HG03064 (cell line): ENCODE results near the gene HCRTR1.
"Not testable (repeated sequence)": the region's sequence is repeated elsewhere in the genome, so short reads cannot be mapped to it uniquely, and the experiment has no call there.

Experiments
- ATAC-seq: cut with Tn5 transposase; IDR thresholded peaks from one replicate; pipeline ENCODE4 v1.9.1; 2021; ENCODE audit warnings: low read depth; ENCODE audit not compliant: unreplicated experiment

The HCRTR1 gene

DNA sequence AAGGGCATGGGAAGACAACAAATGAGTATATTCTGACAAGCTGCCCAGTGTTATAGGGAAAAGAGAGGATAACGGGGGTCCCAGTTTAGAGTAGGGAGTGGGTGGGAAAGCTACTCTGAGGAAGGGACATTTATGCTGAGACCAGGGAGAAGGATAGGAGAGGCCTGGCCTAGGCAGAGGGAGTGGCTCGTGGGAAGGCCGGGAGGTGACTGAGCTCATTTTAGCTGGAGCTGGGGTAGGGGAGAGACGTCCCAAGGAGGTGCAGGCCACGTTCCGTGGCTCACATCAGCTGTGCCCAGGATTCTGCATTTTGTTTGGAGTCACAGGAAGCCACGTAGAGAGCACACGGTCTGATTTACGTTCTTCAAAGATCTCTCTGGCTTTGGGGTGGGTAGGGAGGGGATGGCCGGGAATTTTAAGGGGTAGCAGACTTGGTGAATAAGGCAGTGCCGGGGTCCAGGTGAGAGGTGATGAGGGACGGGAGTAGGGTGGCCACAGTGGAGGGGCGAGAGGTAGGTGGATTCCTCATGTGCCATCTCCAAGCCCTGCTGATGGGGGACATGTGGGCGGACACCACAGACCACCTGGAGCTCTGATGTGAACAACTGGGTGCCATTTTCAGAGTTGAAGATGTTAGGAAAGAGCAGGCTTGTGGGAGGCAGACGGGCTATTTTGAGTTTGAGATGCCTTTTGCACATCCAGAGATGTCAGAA is 36.4 kb upstream of the HCRTR1 start:
- no peak for ATAC-seq

DNA sequence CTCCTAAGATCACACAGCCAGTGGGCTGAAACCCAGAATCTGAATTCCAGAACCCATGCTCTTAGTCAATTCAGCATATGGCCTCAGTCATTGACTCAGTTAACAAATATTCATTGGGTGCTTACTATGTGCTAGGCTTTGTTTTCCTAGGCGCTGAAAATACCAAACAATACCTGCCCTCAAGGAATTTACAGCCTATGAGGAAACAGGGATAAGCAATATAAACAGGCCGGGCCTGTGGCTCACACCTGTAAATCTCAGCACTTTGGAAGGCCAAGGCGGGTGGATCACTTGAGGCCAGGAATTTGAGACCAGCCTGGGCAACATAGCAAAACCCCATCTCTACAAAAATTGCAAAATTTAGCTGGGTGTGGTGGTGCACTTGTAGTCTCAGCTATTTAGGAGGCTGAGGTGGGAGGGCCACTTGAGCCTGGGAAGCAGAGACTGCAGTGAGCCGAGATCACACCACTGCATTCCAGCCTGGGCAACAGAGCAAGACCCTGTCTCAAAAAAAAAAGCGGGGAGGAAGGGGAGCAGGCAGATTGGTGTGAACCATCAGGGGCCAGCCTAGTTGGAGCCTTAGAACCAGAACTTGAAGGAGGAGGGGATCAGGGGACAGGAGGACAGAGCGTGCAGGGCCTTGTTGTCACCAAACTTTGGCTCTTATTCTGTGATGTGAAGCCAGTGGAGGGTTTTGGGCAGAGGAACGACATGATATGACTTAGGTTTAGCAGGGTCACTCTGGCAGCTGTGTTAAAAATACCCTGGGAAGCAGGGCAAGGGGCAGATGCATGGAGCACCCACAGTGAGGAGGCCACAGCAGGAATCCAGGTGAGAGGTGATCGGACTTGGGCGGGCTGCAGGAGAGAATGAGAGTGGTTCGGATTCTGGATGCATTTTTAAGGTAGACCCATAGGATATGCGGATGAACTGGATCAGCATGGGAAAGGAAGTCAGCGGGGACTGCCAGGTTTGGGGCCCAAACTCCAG is 35.4 kb upstream of the HCRTR1 start:
- no peak for ATAC-seq

DNA sequence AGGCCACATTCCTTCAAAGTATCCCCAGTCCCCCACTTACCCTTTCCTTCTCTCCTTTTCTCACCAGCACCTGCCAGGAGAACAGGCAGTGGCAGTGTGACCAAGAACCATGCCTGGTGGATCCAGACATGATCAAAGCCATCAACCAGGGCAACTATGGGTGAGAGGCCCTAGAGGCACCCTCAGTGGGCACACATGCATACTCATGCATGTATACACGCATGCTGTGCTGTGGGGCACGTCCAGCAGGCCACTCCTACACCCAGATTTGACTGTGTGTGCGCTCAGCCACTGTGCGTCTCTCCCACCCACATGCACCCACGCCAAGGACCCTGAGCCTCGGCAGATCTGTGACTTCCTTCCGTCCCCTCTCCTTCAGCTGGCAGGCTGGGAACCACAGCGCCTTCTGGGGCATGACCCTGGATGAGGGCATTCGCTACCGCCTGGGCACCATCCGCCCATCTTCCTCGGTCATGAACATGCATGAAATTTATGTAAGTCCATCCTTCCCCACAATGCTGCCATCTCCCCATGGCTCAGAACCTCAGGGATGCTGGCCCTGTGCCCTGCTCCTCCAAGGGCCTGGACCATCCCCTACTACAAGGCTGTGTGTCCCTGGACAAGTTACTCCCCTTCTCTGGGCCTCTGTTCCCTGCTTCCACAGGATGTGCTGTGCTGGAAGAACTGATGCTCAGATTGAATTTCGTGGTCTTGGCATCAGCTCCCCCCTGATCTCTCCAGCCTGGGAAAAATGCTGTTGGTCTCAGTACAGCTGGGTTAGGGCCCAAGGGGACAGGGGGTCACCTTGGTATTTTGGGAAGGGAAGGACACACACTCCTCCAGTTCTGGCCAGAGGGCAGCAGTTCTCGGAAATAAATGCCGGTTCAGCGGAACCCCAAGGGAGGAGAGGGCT is 34.2 kb upstream of the HCRTR1 start:
- ATAC-seq = no peak

DNA sequence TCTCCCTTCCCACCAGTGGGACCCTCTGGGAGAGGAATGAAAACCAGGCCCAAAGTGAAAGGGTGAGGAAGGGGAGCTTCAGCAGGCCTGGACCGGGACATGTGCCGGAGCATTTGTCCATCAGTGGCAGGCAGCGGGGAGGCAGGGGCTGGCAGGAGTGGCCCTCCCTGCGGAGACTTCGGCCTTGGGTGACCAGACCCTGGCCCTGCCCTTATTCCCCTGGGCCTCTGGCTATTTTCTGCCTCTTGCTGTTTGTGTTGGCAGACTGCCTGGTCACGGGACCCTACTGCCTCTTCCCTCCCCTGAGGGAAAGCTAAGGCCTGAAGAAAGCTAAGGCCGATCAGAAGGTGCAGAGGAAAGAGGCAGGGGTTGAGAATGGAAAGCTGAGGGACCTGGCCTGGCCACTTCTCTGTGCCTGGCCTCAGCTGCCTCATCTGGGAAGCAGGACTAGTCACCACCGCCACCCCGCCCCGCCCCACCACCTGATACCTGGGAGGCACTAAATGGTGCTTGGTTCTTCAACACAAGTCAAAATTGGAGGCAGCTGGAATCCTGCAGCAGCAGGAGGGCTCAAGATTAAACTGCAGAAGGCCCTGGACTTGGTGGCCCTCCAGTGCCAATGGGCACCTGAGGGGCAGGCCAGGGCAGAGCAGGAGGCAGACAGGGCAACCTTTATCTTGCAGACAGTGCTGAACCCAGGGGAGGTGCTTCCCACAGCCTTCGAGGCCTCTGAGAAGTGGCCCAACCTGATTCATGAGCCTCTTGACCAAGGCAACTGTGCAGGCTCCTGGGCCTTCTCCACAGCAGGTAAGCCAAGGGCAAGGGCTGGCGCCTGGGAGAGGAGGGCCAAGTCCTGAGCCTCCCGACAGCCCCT is 33.3 kb upstream of the HCRTR1 start:
- no peak for ATAC-seq

DNA sequence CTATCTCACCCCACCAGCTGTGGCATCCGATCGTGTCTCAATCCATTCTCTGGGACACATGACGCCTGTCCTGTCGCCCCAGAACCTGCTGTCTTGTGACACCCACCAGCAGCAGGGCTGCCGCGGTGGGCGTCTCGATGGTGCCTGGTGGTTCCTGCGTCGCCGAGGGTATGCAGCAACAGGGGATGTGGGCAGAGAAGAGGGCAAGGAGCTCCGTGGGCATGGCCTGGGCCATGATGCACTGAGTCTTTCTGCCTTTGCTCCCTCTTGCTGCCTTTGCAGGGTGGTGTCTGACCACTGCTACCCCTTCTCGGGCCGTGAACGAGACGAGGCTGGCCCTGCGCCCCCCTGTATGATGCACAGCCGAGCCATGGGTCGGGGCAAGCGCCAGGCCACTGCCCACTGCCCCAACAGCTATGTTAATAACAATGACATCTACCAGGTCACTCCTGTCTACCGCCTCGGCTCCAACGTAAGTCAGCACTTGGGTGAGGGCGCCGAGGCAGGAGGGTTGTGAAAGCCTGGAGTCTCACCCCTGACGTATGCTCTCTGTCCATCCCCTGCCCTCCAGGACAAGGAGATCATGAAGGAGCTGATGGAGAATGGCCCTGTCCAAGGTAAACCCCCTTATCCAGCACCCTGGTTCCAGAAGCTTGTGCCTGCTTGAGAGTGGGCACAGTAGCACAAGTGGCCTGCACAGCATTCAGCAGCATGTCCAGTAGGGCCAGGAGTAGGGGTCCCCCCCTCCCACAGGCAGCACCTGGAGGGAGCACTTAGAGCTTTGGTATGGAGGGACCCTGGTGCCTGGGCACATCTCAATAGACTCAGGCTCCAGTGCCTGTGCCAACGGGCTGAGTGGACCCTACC is 32.4 kb upstream of the HCRTR1 start:
- ATAC-seq = no peak

DNA sequence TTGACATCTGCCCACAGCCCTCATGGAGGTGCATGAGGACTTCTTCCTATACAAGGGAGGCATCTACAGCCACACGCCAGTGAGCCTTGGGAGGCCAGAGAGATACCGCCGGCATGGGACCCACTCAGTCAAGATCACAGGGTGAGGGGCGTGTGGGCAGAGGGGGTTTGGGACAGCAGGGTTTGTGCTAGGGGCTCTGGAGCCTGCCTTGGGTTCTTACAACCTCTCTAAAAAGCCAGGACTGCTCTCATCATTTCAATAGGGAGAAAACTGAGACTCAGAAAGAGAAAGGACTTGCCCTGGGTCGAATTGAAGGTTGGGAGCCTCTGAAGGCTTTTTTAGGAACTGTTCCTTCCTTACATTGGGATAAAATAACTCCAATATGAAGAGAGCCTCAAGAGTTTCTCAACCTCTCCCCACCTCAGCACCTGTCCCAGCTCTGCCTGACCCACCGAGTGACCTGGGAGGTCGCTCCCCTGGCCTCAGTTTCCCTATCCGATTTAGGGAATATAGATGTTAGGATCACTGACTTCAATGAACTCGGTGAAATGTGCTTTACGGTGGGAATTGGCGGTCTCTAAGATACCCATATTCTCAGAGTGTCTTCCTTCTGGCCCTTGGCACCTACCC is 31.6 kb upstream of the HCRTR1 start:
- no peak for ATAC-seq

DNA sequence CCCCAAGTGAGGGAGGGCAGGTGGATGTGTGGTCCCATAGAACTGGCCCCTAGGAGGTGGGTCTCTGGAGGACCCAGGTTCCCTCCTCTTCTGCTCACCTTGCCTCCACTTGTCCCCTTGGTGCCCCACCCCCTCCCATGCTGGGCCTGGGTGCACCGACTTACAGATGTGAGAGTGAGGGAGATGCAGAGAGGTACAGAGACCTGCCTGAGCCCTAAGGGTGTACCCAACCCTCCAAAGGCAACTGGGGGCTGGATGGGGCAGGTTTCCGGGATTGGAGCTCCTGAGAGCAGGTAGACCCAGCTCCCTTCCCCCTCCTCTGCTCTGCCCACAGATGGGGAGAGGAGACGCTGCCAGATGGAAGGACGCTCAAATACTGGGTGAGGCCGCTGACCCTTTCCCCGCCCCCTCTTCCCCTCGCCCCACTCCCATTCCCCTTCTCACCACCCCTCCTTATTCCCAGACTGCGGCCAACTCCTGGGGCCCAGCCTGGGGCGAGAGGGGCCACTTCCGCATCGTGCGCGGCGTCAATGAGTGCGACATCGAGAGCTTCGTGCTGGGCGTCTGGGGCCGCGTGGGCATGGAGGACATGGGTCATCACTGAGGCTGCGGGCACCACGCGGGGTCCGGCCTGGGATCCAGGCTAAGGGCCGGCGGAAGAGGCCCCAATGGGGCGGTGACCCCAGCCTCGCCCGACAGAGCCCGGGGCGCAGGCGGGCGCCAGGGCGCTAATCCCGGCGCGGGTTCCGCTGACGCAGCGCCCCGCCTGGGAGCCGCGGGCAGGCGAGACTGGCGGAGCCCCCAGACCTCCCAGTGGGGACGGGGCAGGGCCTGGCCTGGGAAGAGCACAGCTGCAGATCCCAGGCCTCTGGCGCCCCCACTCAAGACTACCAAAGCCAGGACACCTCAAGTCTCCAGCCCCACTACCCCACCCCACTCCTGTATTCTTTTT is 30.8 kb upstream of the HCRTR1 start:
- ATAC-seq = no peak

DNA sequence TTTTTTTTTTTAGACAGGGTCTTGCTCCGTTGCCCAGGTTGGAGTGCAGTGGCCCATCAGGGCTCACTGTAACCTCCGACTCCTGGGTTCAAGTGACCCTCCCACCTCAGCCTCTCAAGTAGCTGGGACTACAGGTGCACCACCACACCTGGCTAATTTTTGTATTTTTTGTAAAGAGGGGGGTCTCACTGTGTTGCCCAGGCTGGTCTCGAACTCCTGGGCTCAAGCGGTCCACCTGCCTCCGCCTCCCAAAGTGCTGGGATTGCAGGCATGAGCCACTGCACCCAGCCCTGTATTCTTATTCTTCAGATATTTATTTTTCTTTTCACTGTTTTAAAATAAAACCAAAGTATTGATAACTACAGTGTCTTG is 30.2 kb upstream of the HCRTR1 start:
- ATAC-seq = not testable (repeated sequence)

DNA sequence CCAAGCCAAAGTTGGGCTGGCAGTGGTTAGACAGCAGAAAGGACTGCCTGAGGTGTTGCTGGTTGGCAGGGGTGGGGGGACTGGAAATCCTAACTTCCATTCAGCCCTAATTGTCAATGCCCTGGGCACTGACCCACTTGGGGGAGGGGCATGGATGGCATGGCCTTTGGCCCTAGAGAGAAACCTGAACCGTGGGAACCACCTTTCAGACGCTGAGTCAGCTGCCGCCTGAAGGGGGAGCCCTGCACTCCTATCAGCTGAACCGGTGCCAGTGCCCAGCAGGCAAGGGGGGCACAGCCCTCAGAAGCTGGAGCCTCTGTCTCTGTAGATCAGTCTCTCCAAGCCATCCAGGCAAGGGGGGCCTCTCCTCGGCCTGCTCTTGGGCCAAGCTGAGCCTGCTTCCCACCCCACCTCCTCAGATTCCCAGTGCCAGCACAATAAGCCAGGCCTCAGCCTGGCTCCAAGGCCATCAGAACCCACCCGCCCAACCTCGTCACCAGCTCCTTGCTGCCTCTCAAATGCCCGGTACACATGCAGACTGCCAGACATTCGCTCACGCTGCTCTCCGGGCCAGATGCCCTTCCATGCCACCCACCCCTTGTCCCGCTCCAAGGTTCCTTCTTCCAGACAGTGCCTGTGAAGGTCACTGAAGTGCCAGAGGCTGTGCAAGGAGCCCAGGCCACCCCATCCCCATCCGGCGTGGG is 29.6 kb upstream of the HCRTR1 start:
- ATAC-seq = no peak

DNA sequence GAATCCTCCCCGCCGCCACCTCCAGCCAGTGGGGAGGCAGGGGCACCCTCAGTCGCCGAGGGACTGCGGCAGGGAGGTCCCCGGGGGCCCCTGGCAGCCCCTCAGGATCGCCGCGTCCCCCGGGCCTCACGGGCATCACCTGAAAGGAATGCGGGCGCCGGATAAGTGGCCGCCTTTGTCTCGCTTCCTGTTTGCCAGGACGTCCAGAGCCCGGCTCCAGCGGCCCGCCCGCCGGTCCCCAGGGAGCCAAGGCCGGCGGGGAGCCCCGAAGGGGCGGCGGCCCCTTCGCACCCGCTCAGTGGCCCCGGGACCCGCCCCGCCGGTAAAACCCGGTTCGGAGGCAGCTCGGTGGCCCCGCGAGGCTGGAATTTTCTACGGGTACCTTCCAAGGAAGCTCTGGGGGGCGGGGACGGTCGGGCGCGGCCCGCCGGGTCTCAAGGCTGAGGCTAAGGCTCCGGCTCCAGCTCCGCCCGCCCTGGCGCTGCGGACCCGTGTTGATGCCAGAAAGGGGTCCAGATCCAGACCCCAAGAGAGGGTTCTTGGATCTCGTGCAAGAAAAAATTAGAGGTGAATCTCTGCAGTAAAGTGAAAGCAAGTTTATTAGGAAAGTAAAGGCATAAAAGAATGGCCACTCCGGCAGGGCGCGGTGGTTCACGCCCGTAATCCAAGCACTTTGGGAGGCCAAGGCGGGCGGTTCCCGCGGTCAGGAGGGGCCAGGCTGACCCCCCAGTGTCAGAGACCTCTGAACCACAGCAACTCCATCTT is 28.6 kb upstream of the HCRTR1 start:
- no peak for ATAC-seq

DNA sequence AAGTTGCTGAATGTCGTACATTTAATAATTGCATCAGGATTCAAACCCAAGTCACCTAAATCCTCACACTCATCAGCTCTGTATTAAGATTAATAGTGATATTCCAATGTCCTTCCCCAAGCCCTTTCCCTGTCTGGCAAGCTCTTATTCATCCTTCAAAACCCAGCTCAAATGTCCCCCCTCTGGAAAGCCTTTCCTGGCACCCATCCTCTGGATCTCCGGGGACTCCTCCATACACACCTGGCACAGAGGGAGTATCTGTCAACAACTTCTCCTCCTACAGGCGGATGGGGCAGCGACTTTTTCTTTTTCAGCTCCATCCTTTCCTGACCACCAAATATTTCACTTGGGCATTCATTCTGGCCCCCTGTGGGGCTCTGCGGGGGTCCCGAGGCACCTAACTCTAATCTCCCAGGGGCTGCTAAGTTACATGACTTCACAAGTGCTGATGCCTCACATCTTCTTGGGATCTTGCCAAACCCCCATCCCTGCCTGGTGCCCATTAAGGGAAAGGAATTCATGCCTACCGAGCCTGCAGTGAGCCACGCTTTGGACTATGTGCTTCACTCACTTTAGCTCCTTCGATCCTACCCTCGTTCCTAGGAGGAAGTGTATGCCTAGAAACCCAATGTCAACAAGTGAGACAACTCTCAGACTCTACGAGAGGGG is 25.9 kb upstream of the HCRTR1 start:
- no peak for ATAC-seq

DNA sequence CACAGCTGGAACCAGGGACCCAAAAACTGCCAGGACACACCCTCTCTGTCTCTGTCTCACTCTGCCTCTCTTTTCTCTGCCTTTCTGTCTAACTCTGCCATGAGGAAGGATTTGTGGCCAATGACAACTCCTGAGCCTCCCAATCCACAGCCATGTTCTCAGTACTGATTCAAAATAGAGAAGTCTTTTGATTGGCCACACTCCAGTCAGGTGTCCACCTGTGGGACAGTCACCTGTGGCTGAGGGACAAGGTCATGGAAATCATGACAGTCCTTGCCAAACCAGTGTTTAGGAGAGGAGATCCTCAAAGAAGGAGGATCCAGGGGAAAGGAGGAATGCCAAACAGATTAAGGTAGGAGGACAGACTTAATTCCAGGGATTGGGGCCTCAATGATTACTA is 25.4 kb upstream of the HCRTR1 start:
- ATAC-seq = no peak

DNA sequence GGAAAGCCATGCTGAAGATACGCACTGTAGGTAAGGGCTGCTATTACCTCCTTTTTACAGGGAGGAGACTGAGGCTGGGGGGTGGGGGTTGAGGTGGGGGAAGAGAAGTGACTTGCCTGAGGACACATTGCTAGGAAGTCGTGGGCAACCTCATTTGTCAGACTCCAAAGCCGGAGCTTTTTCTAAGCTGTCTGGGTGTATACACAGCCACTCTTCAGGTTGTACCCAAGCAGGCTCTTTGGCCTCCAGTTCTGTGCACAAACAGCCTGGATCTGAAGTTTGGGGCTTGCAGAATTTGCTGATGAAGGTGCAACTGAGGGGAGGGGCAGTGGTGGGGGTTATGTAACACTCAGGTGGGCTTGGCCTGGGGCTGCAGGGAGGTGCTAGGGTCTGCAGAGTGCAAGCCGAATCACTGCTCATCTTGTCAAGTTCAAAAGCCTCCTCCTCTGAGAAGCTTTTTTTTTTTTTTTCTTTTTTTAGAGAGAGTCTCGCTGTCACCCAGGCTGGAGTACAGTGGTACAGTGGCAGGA is 24.3 kb upstream of the HCRTR1 start:
- no peak for ATAC-seq

DNA sequence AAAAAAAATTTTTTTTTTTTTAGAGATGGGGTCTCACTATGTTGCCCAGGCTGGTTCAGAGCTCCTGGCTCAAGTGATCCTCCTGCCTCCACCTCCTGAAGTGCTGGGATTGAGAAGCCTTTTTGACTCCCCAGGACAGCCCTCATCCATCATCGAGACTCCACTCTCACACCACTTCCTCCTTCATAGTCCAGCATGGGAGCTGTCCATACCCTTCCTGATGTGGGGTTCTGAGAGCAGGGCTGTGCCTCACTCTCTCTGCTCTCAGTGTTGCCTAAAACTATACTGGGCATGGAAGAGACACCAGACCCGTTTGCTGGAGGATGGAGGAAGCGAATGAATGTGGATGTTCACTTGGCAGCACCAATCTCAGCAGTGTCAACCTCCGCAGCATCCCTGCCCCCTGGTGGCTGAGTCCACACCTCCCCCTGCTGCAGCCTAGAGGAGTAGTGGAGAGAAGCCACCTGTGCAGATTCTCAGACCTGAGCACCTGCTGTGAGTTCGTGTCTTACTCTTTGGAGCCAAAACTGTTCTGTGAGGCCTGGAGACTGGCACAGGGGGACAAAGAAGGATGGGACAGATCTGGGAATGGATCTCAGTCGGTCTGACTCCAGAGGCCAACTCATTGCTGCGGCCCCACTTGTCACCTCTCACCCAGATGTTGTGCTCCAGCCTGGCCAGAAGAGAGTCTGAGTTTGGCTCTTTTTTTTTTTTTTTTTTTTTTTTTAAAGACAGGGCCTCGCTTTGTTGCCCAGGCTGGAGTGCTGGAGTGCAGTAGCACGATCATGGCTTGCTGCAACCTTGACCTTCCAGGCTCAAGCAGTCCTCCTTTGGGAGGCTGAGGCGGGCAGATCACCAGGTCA is 23.5 kb upstream of the HCRTR1 start:
- ATAC-seq = no peak
